ENCODE measurements around the gene RNASEH2A.

Gene RNASEH2A

DNA sequence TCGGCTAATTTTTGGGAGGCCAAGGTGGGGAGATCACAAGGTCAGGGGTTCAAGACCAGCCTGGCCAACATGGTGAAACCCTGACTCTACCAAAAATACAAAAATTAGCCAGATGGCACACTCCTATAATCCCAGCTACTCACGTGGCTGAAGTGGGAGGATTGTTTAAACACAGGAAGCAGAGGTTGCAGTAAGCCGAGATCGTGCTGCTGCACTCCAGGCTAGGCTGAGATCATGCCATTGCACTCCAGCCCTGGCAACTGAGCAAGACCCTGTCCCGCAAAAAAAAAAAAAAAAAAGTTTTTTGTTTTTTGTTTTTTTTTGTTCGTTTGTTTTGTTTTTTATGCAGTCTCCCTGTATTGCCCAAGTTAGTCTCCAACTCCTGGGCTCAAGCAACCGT lies 53.2 kb downstream of the RNASEH2A start:
- no peak for DNase-seq (ENCODE audit: low read depth in 2 of 2)

All from activated CD8-positive, alpha-beta memory T cell treated with anti-CD3 and anti-CD28 coated beads for 4 hours (primary cell).